SK-N-SH treated with all-trans-retinoic acid at 6 μM for 48 hours (cell line): ENCODE measurements around the gene NAP1L4.

Experiments used
- ATAC-seq: fragments of 200-7000 bp; cut with Tn5 transposase; 3 replicates; pipeline ENCODE4 v1.9.1; 2020; ENCODE audit warnings: mild to moderate bottlenecking, moderate library complexity
- ARNTL ChIP-seq: fragments of 450-650 bp; formaldehyde crosslinking; IDR thresholded peaks from 2 replicates; pipeline ENCODE4 v1.5.0; 2020; ENCODE audit warnings: low read depth, mild to moderate bottlenecking, moderate library complexity, borderline replicate concordance
- BACH2 ChIP-seq: fragments of 250-450 bp; sonication (Bioruptor Pico); IDR thresholded peaks from 2 replicates; pipeline ENCODE4 v1.9.0; 2021; ENCODE audit warnings: mild to moderate bottlenecking, borderline replicate concordance
- CREB5 ChIP-seq: fragments of 250-450 bp; sonication (Bioruptor Pico); IDR thresholded peaks from 2 replicates; pipeline ENCODE4 v1.5.1; 2020; ENCODE audit warnings: low read depth, mild to moderate bottlenecking, moderate library complexity
- CSDC2 ChIP-seq: fragments of 250-450 bp; sonication (Bioruptor Pico); IDR thresholded peaks from 2 replicates; pipeline ENCODE4 v1.5.0; 2020; ENCODE audit warnings: mild to moderate bottlenecking, moderate library complexity
- CSRNP3 ChIP-seq: fragments of 250-450 bp; sonication (Bioruptor Pico); IDR thresholded peaks from 2 replicates; pipeline ENCODE4 v1.5.1; 2021; ENCODE audit warnings: mild to moderate bottlenecking, moderate library complexity
- ESRRG ChIP-seq: fragments of 250-450 bp; sonication (Bioruptor Pico); IDR thresholded peaks from 2 replicates; pipeline ENCODE4 v1.6.1; 2021; ENCODE audit warnings: mild to moderate bottlenecking
- GLIS3 ChIP-seq: fragments of 250-450 bp; sonication (Bioruptor Pico); IDR thresholded peaks from 2 replicates; pipeline ENCODE4 v1.5.0; 2020; ENCODE audit warnings: mild to moderate bottlenecking, moderate library complexity
- ISL1 ChIP-seq: fragments of 250-450 bp; sonication (Bioruptor Pico); IDR thresholded peaks from 2 replicates; pipeline ENCODE4 v2.1.2; 2022; ENCODE audit warnings: mild to moderate bottlenecking, moderate library complexity
- OSR1 ChIP-seq: fragments of 250-450 bp; sonication (Bioruptor Pico); IDR thresholded peaks from 2 replicates; pipeline ENCODE4 v1.8.0; 2022; ENCODE audit warnings: moderate library complexity, mild to moderate bottlenecking, inconsistent platforms
- PATZ1 ChIP-seq: fragments of 250-450 bp; sonication (Bioruptor Pico); IDR thresholded peaks from 2 replicates; pipeline ENCODE4 v1.8.0; 2020; ENCODE audit warnings: mild to moderate bottlenecking, moderate library complexity, borderline replicate concordance
- POU6F1 ChIP-seq: fragments of 250-450 bp; sonication (Bioruptor Pico); IDR thresholded peaks from 2 replicates; pipeline ENCODE4 v1.8.0; 2021; ENCODE audit warnings: low read depth, mild to moderate bottlenecking, moderate library complexity, borderline replicate concordance
- RARB ChIP-seq: fragments of 250-450 bp; sonication (Bioruptor Pico); IDR thresholded peaks from 2 replicates; pipeline ENCODE4 v1.8.0; 2021; ENCODE audit warnings: mild to moderate bottlenecking, moderate library complexity
- TCF4 ChIP-seq: fragments of 250-450 bp; sonication (Bioruptor Pico); IDR thresholded peaks from 2 replicates; pipeline ENCODE4 v1.8.0; 2021; ENCODE audit warnings: mild to moderate bottlenecking, moderate library complexity, borderline replicate concordance
- TOX ChIP-seq: fragments of 250-450 bp; sonication (Bioruptor Pico); IDR thresholded peaks from 2 replicates; pipeline ENCODE4 v1.8.0; 2021; ENCODE audit warnings: mild to moderate bottlenecking, moderate library complexity, borderline replicate concordance
- TSHZ2 ChIP-seq: fragments of 250-450 bp; sonication (Bioruptor Pico); IDR thresholded peaks from 2 replicates; pipeline ENCODE4 v1.5.0; 2020; ENCODE audit warnings: mild to moderate bottlenecking, moderate library complexity
- ZC3H10 ChIP-seq: fragments of 250-450 bp; sonication (Bioruptor Pico); IDR thresholded peaks from 2 replicates; pipeline ENCODE4 v1.5.1; 2021; ENCODE audit warnings: mild to moderate bottlenecking, moderate library complexity
- ZFP3 ChIP-seq: fragments of 250-450 bp; sonication (Bioruptor Pico); IDR thresholded peaks from 2 replicates; pipeline ENCODE4 v1.5.0; 2020; ENCODE audit warnings: mild to moderate bottlenecking, moderate library complexity
- ZFP30 ChIP-seq: fragments of 450-650 bp; formaldehyde crosslinking; IDR thresholded peaks from 2 replicates; pipeline ENCODE4 v1.5.0; 2022; ENCODE audit warnings: mild to moderate bottlenecking, moderate library complexity
- ZNF70 ChIP-seq: fragments of 450-650 bp; formaldehyde crosslinking; IDR thresholded peaks from 2 replicates; pipeline ENCODE4 v1.5.0; 2020; ENCODE audit warnings: mild to moderate bottlenecking, moderate library complexity

NAP1L4 gene

GRCh38 chr11:2989006-2989405, 3.1 kb downstream of the NAP1L4 start (continued):
- TF ChIP-seq ESRRG (CRISPR knock-in tag), result no peak
- no peak for TF ChIP-seq ZFP30 (CRISPR knock-in tag)

GRCh38 chr11:2987881-2988861, 4.0 kb downstream of the NAP1L4 start:
- ATAC-seq, result no peak
- no peak for TF ChIP-seq ZFP30 (CRISPR knock-in tag)
- no peak for TF ChIP-seq CREB5
- TF ChIP-seq CSDC2 (CRISPR knock-in tag), result no peak
- TF ChIP-seq TSHZ2, result no peak
- TF ChIP-seq ISL1 (CRISPR knock-in tag), result no peak
- no peak for TF ChIP-seq RARB (CRISPR knock-in tag)
- TF ChIP-seq ZC3H10 (CRISPR knock-in tag), result no peak
- no peak for TF ChIP-seq TCF4
- TF ChIP-seq TOX (CRISPR knock-in tag), result no peak
- TF ChIP-seq PATZ1 (CRISPR knock-in tag), result no peak

- TF ChIP-seq ZFP3 (no peak), BACH2 (no peak), CSDC2 (CRISPR knock-in tag) (no peak), RARB (CRISPR knock-in tag) (no peak), TSHZ2 (no peak), ZFP30 (CRISPR knock-in tag) (no peak), ARNTL (no peak), CSRNP3 (CRISPR knock-in tag) (no peak), ZNF70 (no peak), CREB5 (no peak), GLIS3 (CRISPR knock-in tag) (no peak), ZC3H10 (CRISPR knock-in tag) (no peak), OSR1 (CRISPR knock-in tag) (no peak), ESRRG (CRISPR knock-in tag) (no peak), POU6F1 (CRISPR knock-in tag) (no peak)
Observed at GRCh38 chr11:2983908-2984307, 8.2 kb downstream of the NAP1L4 start.

More at GRCh38 chr11:2983908-2984307, 8.2 kb downstream of the NAP1L4 start:
- no peak for ATAC-seq
